GM18868 (cell line): Measurements from ENCODE around the gene TSHR.

Source experiments
- ATAC-seq: cut with Tn5 transposase; IDR thresholded peaks from one replicate; pipeline ENCODE4 v1.9.1; 2021; ENCODE audit warnings: mild to moderate bottlenecking, moderate library complexity; ENCODE audit not compliant: unreplicated experiment

TSHR gene

DNA sequence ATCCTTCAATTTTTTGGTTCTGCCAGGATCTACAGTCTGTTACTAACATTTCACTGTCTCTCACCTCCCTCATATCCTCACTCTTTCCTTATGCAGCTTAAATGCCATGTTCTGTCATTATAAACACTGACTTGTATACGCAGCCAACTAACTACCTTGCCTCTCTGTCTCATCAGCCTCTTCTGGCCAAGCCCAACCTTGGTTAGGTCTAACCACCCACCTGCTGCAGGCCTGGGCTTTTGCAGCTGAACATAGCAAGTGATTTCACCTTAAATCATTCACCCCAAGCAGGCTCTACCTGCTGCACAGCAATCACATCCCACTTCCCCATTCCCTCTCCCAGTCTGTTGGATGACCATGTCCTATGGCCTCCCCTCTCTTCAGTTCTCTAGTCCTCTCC lies 173.8 kb downstream of the TSHR start:
- no peak for ATAC-seq

DNA sequence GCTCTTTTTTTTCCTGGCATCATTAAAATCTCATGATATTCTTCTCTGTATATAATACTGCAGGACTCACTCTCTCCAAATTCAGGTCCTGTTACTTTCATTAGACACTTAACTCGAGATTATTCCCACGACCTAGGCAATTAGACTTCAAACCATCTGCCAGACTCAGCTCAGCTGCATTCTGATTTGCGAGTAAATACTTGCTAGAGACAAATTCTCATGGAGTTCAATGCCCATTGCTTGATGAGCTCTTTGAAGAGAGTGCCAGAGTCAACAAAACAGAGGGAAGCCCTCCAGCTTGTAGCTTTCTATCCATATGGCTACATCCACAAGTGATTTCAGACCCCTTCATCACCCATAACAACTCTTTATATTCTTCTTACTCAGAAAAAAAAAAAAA lies 177.0 kb downstream of the TSHR start:
- ATAC-seq, result no peak

DNA sequence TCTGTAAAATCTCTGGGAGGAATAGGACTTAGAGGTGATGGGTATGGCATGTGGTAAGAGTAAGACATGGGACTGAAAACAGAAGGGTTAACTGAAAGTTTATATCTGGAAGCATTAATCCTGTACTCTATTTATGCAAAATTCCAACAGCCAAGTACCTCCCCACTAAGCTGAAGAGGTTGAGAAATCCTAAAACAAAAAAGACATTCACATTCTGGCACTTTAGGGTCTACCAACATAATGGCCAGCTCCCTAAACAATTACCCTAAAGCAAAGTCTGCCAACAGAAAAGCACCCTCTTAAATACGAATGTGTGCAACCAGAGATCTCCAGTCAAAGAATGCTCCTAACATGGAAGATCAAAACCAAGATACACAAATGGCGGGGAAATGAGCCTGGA lies 178.0 kb downstream of the TSHR start:
- ATAC-seq, result no peak

DNA sequence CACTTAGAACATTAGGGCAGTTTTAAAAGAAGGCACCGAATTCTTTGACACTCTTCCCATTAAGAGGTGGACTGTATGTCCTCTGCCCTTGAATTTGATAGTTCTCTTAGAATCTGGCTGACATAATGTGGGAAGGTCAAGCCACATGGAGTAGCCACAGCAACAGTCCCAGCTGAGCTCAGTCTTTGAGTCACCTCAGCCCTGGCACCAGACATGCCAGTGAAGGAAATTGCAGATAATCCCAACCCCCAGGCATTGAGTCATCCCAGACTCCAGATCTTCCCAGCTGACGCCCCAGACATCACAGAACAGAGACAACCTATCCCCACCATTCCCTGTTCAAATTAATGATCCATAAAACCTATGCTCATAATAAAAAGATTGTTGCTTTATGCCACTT lies 181.9 kb downstream of the TSHR start:
- ATAC-seq, result no peak

DNA sequence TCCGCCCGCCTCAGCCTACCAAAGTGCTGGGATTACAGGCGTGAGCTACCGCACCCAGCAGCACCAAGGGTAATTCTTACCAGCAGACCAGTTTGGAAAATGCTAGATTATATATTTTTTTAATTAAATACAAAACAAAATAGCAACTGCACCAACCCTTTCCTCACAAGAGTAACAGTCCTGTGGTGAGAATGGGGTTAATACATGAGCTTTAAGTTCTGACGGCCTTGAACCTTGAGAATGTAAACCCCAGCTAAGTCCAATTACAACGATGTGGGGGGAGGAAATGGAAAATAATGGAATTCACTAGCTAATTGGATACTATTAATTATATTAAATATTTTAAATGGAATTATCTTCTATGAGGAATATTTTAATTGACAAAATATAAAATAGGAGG lies 183.0 kb downstream of the TSHR start:
- no peak for ATAC-seq

DNA sequence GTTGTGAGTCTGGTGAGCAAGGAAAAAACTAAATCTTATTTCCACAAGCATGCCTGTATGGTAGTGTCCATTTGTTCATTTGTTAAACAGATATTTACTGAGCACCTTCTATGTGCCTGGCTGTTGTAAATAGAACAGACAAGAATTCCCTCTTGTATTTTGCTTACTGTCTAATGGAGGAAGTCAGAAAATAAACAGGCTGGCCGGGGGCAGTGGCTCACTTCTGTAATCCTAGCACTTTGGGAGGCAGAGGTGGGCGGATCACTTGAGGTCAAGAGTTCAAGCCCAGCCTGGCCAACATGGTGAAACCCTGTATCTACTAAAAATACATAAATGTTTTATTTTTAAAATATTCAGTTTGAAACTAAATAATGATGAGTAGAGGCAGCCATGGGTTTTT lies 186.0 kb downstream of the TSHR start:
- ATAC-seq, result no peak

DNA sequence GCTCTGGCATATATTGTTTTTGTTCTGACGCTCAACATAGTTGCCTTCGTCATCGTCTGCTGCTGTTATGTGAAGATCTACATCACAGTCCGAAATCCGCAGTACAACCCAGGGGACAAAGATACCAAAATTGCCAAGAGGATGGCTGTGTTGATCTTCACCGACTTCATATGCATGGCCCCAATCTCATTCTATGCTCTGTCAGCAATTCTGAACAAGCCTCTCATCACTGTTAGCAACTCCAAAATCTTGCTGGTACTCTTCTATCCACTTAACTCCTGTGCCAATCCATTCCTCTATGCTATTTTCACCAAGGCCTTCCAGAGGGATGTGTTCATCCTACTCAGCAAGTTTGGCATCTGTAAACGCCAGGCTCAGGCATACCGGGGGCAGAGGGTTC lies 188.4 kb downstream of the TSHR start:
- no peak for ATAC-seq

DNA sequence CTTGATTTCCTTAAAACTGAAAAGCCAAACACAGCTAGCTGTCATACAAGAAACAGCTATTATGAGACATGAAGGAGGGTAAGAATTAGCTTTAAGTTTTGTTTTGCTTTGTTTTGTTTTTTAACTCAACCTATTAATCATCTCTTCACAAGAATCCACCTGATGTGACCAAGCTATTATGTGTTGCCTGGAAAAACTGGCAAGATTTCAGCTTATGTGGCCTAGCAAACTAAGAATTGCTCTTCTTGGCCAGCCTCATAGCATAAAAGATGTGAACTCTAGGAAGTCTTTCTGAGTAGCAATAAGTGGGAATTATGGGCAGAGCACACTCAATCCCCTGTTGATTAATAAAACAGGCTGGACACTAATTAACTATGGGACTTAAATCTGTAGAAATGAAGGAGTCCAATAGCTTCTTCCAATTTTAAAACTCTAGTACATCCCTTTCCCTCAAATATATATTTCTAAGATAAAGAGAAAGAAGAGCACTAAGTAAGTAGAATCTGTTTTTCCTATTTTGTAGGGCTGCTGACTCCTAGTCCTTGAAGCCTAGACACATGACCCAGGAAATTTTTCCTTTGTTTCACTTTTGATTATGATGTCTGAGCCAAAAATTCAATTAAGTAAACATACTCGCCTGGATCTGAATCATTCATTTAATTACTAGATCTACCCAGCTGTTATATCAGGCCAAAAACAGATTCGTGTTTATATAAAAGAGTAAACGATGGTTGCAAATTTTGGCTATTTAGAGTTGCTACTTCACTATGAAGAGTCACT lies 189.6 kb downstream of the TSHR start:
- no peak for ATAC-seq

DNA sequence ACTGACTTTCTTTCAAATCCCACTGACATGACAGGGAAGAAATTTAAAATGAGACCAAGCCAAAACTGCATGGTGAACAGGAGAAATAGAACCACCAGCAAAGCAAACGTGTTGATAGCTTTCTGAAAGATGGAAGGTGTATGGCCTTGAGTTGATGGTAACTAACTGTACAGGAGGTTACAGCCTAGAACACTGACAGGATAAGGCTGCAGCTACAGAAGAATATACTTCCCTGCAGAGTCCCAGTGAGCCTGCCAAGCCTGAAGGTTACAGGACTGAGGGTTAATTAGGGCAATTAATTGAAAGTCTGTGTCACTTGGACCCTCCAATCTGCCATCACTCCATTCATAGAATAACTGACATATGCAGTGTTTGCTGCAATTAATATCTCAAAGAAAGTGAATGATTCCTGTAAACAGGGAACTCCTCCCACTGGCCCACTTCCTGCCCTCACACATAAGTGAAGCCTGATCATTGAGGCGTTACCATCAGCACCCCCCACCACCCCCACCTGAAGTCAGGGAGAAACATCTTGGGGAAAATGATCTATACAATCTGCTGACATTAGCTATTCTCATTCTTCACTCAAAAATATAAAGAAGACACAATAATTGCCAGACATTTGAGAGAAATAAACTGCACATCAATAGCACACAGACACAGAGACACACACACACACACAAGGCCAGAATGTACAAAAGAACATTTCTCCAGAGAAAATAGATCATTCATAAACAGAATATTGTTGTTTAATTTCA lies 191.9 kb downstream of the TSHR start:
- ATAC-seq, result peak; percentile 78

DNA sequence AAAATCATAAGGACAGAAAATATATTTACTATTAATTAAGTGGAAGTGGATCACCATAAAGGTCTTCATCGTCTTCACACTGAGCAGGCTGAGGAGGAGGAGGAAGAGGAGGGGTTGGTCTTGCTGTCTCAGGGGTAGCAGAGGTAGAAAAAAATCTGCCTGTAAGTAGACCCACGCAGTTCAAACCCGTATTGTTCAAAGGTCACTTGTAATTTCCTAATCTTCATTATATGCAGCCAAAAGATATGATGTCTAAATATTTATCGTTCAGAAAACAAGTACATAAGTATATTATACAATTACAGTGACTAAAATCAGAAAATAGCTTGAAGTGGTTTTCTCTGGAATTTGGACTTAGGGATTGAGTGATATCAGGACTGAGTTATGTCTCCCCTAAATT lies 193.2 kb downstream of the TSHR start:
- ATAC-seq, result no peak

DNA sequence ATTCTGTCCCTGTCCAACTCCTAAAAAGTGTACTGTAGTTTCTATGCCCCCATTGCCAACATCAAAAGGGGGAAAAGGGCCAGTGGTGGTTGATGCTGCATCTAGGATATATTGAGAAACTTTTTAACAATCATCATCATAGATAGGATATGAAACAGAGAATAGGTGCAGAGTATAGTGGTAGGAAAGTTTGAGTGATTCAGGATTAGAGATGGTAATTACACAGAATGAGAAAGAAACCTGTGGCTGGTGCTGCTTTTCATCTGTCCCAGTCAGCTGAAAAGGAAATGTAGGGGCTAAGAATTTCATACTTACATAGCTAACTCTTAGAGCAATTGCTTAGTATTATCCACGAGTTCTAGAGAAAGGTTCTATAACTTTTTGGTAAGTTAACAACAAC lies 197.8 kb downstream of the TSHR start:
- ATAC-seq, result peak; percentile 50

DNA sequence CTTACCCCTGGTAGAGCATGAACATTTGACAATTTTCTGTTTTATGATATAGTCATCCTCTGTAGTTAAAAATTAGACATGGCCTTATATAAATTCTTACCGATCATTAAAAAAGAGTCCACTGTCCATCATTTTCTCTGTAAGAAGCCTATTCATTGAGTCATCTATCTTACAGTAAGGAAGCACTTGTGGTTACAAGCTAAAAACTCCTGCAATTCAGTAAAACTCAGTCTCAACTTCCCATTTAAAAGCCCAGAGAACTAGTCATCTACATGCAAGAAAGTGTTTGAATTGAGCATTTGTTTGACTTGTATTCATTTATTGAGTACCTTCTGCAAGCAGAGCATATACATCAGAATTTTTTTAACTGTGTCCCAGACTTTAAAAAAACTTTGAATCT lies 202.0 kb downstream of the TSHR start:
- no peak for ATAC-seq

DNA sequence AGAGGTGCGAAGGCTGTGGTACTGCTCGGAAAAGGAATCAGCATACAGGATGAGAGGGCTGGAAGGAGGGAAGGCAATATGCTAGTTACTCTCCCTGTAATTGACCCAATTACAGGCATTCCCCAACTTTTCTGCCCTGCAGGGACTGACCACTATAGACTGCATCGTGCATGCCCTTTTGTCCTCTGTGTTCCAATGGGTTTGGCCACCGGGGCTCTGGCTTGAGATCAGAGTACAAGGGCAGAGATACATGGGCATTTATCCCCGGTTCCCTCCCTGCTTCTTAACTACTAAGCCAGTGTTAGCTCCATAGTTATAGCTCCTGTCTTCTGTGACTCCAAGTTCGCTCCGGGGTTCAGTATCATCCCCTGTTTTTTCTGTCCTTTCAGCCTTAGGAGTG lies 205.7 kb downstream of the TSHR start:
- no peak for ATAC-seq

DNA sequence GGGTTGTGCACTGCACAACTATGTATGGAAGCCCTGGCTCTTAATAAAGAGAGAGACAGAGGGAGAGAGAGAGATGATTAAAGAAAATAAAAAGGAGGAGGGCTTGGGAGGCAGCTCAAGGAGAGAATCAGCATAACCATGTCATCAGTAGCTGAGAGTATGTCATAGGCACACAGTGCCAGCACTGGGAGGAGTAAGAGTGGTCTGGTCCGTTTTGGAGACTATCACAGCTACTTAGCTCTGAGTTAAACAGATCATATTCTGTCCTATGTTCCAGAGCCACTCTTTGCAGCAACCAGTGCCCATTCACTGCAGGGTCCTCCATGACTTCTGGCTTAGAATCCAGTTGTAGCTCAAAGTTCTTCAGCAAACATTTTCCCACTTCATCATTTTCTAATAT lies 206.3 kb downstream of the TSHR start:
- ATAC-seq, result no peak

DNA sequence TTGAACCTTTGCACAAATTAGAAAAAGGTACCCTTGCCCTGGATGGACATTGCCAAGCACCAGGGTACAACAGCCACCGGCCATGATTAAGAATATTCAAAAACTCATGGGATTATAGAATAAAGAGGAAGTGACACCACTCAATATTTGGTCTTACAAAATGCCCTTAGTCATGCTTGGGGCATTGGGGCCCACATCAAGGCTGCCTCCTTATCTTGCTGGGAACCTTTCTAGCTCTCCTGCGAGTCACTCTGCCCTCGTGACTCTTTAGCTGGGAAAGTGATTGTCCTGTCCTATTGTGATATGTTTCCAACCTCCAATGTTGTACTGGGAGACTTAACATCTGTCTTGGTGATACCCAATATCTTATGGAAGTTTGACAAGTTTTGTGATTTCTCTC lies 207.5 kb downstream of the TSHR start:
- ATAC-seq, result peak; percentile 40

DNA sequence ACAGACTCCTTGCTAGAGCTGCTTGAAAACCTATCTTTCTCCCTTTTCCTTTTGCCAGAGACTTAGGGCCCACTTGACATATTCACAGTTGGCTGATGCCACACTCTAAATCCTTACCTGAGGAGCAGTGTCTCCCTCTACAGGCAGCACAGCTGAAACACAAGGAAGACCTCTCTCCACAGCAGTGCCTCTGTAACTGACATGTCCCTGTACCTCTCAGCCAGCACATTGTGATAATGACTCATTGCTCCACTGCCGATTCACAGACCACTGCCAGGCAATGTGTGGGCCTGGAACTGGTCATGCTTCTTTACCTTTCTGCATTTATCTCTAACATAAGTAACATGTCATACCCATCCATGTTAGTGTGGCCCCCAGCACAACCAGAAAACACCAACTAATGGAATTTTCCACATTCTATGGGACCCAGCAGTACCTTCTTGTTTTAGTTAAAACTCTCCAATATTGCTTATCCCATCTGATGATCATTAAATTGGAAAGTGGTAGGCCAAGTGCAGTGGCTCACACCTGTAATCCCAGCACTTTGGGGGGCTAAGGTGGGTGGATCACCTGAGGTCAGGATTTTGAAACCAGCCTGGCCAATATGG lies 208.8 kb downstream of the TSHR start:
- ATAC-seq, result peak; percentile 95

DNA sequence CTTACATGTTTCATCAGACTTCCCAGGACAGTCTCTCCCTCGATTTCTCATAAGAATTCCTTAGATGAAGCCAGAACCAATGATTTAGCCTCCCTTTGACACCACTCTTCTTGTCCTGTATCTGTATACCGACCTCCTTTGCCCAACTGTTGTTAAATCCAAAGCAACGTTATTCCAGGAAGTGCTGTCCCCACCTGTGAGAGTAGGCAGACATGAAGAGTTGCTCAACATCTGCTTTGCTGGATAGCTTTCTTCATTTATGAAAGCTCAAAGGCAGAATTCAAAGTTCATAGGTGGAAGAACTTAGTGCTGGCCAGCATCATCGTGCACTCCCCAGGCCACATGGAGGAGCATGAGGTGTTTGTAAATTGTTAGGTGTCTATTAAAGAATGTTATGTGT lies 209.8 kb downstream of the TSHR start:
- ATAC-seq, result no peak

DNA sequence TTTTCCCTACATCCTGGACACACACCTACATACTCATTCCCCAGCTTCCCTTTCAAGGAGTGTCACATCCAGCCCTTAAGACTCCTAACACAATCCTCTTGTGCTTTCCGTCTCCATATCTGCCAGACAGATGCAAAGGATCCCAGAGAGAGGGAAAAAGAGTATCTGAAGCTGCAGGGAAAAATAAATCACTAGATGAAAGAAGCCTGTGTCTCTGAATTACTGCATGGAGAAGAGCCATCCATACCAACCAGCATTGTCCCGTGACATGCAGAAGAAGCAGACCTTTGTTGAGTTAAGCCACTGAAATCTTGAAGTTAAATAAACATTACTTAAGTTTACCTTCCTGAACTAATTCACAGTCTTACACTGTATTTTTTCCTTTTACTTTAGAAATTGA lies 210.7 kb downstream of the TSHR start:
- ATAC-seq, result no peak

DNA sequence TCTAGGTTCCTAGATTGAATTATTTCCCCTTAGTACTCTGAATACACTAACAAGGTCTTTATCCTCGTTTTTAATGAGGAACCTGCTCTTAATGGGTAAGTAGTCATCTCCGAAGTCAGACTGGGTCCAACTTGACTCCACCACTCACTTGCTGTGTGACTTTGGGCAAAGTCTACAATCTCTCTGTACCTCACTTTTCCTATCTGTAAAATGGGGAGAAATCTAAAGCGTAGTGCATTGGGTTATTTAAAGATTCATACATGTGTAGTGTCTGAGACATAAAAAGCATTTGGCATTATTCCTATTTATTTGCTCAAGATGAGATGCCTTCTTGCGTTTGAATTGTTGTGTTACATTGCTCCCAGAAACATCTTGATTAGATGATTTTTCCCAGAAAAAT lies 213.8 kb downstream of the TSHR start:
- ATAC-seq, result no peak

DNA sequence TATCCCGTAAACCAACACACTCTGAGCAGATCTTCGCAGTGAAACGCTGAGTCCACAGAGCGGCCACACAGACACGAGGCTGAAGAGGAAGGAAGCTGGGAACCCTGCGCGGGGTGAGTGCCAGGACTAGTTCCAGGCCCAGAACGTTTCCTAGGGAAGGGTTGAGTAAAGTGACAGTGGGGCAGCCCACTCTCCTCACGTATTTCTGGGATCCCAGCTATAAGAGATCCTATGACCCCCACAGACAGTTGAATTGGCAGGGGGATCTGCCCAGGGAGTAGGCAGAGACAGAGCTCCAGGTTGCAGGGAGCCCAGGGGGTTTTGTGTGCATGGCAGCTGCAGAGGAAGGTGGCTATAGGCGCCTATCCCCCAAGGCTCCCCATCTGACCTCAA lies 214.3 kb downstream of the TSHR start:
- peak; percentile 26 for ATAC-seq

DNA sequence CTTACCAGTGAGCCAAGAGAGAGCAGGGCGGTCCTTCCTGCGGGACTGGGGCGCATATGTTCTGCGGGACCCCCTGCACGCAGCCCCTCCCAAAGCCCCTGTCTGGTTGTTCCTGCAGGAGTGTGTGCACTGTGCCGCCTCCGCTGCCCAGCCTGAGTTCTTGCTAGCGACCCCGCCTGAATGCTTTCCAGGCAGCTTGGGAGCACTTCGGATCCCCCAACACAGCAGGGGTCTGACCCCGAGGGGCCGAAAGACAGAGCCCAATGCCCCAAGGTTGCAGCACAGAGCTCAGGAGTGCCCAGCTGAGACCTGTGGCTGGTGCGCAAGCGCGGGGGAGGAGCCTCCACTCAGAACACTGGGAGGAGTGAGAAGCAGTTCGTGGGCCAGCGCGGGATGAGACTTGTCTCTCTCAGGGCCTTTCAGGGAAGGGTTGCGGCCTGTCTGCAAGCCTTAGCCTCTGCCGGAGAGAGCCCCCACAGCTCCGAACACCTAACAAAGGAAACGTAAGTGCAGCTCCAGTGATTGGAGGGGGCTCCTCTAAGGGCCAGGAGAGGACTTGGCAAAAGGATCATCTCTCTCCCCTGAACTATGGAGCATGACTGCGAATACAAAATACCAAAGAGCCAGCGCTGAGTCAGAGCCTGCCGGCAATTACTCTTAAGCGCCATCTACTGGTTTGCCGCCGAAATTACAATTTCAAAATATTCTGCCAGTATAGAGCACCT lies 214.8 kb downstream of the TSHR start:
- ATAC-seq, result peak; percentile 95

DNA sequence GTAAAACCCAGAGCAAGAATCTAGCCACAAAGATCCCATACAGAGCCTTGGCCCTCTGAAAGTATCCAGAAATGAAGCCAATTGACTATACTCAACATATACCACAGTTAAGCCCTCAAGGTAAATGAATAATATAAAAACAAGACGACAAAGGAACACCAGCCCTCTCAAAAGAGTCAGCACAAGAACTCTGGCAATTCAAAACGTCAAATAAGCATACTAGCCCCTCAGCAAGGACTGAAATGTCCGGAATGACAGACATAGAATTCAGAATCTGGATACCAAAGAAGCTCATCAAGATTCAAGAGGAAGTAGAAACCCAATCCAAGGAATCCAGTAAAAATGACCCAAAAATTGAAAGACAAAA lies 215.4 kb downstream of the TSHR start:
- ATAC-seq, result no peak
